Esophagus (tissue), 2 donors: Measurements from ENCODE around the gene SLC38A7. TPM values are rescaled to one million over a fixed set of nuclear protein-coding genes. Genes with fewer than 3 reads are reported as not detected.
A peak's percentile ranks its signal among the peaks of the same experiment; 100 is the strongest.

Experiments
- H3K27ac ChIP-seq, 2 donors: one replicate each; pipeline ENCODE4 v1.5.1; 2013; ENCODE audit warnings: low read depth in 2 of 2, mild to moderate bottlenecking in 2 of 2, inconsistent platforms in 1 of 2, low read length in 1 of 2, moderate library complexity in 1 of 2
- H3K27me3 ChIP-seq, 2 donors: one replicate each; pipeline ENCODE4 v1.6.1; 2013; ENCODE audit warnings: low read length in 2 of 2, control low read depth in 1 of 2, mild to moderate bottlenecking in 1 of 2; ENCODE audit not compliant: insufficient read depth in 2 of 2, control insufficient read depth in 1 of 2
- H3K36me3 ChIP-seq, 2 donors: one replicate each; pipeline ENCODE4 v1.6.1; 2013; ENCODE audit warnings: low read length in 1 of 2; ENCODE audit not compliant: control insufficient read depth in 2 of 2, insufficient read depth in 2 of 2
- H3K4me1 ChIP-seq, 2 donors: one replicate each; pipeline ENCODE4 v1.6.1; 2013; ENCODE audit warnings: low read length in 1 of 2; ENCODE audit not compliant: control insufficient read depth in 2 of 2, insufficient read depth in 2 of 2
- H3K4me3 ChIP-seq, 2 donors: one replicate each; pipeline ENCODE4 v1.5.1; 2013; ENCODE audit warnings: low read length in 2 of 2, mild to moderate bottlenecking in 2 of 2, low read depth in 1 of 2, moderate library complexity in 1 of 2
- H3K9me3 ChIP-seq, 2 donors: one replicate each; pipeline ENCODE4 v1.6.1; 2013; ENCODE audit warnings: mild to moderate bottlenecking in 2 of 2, low read depth in 1 of 2, low read length in 1 of 2, moderate library complexity in 1 of 2; ENCODE audit not compliant: control insufficient read depth in 2 of 2, insufficient read depth in 1 of 2
- WGBS, 2 donors: extraction: QIAGEN DNeasy Blood & Tissue Kit; methylation state at CpG; one replicate each; pipeline ENCODE4 v1.1.7; 2013; 5-methylcytosine and 5-hydroxymethylcytosine counted together
- polyA plus RNA-seq, 2 donors: library from polyadenylated mRNA; stranded (reverse); fragments of 200-250 nt; gene quantifications; one replicate each; pipeline ENCODE4 v1.2.3, GENCODE V29; 2013
- donor health status: healthy with polysubstance abuse.
- donor health status: Bipolar disorder and iron deficiency.

Gene SLC38A7
- 1 to 10 TPM; 4.8 to 7.2 TPM for polyA plus RNA-seq

GRCh38 chr16:58684354-58685083, at the start of gene SLC38A7:
TSS of gene SLC38A7 (minus strand) at chr16:58684770. CDS start at chr16:58680126, 4,644 bp downstream.
- peak within 1 kb of the TSS; percentile 74 to 88 for H3K4me3 ChIP-seq
- peak within 1 kb of the TSS; percentile 19 to 51 for H3K27ac ChIP-seq
- no peaks in the 10 kb centered on the region for H3K27me3 ChIP-seq
- H3K36me3 ChIP-seq, result peaks cover 3 to 5% of the 10 kb centered on the region in 2 donors
- H3K9me3 ChIP-seq, result no peaks in the 10 kb centered on the region
- H3K4me1 ChIP-seq, result peaks cover 0 to 10% of the 10 kb centered on the region in 2 donors
- WGBS, 2 donors, result 4 to 5% methylated on average over 39 to 41 of the region's 41 CpGs

GRCh38 chr16:58733671-58734458, 49.3 kb upstream of the SLC38A7 start, which contains the start of gene GOT2:
TSS of gene GOT2 (minus strand) at chr16:58734316. CDS start at chr16:58734228, 88 bp downstream.
- peak within 1 kb of the TSS; percentile 84 to 98 for H3K4me3 ChIP-seq
- no peaks in the 10 kb centered on the region for H3K36me3 ChIP-seq
- H3K27me3 ChIP-seq, result no peaks in the 10 kb centered on the region
- H3K4me1 ChIP-seq, result peaks cover 0 to 2% of the 10 kb centered on the region in 2 donors
- peak within 1 kb of the TSS; percentile 82 to 87 for H3K27ac ChIP-seq
- 0 to 1% methylated on average over 68 of the region's 68 CpGs for WGBS, 2 donors
- no peaks in the 10 kb centered on the region for H3K9me3 ChIP-seq

DNA sequence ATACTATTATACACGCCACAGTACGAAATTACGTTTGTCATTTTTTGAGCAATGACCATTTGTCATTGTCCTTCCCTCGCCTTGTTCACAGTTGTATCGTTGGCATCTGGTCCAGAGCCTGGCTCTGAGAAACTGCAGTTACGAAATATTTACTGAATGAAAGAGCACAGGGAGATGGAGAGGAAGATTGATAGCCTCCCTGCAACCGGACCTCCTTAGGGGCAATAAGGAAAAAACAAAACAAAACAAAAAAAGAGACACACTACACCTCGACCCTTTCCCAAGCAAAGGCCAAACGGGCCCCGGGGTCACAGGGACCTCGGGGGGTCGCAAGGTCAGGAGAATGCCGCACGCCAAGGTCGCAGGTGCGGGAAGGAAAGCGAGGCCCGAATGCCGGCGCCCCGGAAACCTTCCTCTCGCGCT, 48.7 kb upstream of the SLC38A7 start:
- H3K36me3 ChIP-seq, result no peaks in the 10 kb centered on the region
- H3K27me3 ChIP-seq, result no peaks in the 10 kb centered on the region
- H3K27ac ChIP-seq, result peak overlapping the region; percentile 82 to 87
- H3K4me3 ChIP-seq, result peak overlapping the region; percentile 84 to 98
- 1 to 2% methylated on average over 23 of the region's 23 CpGs for WGBS, 2 donors
- no peaks in the 10 kb centered on the region for H3K9me3 ChIP-seq
- H3K4me1 ChIP-seq, result peaks cover 0 to 2% of the 10 kb centered on the region in 2 donors

DNA sequence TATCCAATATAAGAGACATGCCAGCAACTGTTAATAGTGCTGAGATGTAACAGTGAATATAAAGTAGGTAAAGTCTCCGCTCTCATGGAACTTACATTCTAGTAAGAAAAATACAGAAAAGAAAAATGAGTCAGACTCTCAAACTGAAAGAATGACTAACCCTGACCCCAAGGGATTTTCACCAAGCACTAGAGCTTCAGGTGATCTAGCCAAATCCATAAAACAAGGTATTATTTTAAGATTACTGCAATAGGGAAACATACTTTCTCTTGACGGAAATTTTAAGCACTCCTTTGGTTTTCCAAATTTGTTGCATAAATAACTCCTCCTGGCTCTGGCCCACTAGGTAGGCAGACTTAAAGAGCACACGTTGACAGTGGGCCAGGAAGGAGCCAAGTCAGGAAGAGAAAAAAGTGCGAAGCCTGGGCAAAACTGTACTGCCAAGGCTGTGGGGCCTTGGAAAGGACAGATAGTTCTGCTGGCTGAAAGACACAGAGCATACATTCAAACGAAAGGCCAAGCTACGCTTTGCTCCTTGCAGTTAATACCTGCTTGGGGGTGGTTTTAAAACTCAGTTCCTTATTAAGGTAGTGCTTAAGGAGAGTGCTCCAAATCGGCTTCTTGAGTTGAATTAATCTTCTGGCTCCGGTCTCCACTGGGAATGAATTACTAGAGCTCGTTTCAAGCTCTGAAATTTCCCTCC, 48.1 kb upstream of the SLC38A7 start:
- no peaks in the 10 kb centered on the region for H3K9me3 ChIP-seq
- H3K4me1 ChIP-seq, result peaks cover 0 to 2% of the 10 kb centered on the region in 2 donors
- peak overlapping the region; percentile 82 to 87 for H3K27ac ChIP-seq
- no peaks in the 10 kb centered on the region for H3K27me3 ChIP-seq
- 28% methylated on average over 9 of the region's 9 CpGs for WGBS, 2 donors
- H3K4me3 ChIP-seq, result peak overlapping the region; percentile 84 to 98
- H3K36me3 ChIP-seq, result no peaks in the 10 kb centered on the region

GRCh38 chr16:58730724-58731370, 46.3 kb upstream of the SLC38A7 start:
- H3K4me3 ChIP-seq, result no peak overlapping the region
- no peaks in the 10 kb centered on the region for H3K27me3 ChIP-seq
- peaks cover 0 to 2% of the 10 kb centered on the region in 2 donors for H3K4me1 ChIP-seq
- H3K36me3 ChIP-seq, result no peaks in the 10 kb centered on the region
- WGBS, 2 donors, result 95% methylated on average over 11 of the region's 11 CpGs
- no peaks in the 10 kb centered on the region for H3K9me3 ChIP-seq
- no peak overlapping the region for H3K27ac ChIP-seq

- Histone ChIP-seq H3K9me3 (no peaks in the 10 kb centered on the region), H3K27ac (no peak overlapping the region), H3K36me3 (no peaks in the 10 kb centered on the region), H3K4me1 (peaks cover 0 to 2% of the 10 kb centered on the region in 2 donors), H3K27me3 (no peaks in the 10 kb centered on the region), H3K4me3 (no peak overlapping the region)
- WGBS, 2 donors, result 83 to 90% methylated on average over 9 of the region's 9 CpGs
These were observed 43.4 kb upstream of the SLC38A7 start for GRCh38 chr16:58727796-58728568.

DNA sequence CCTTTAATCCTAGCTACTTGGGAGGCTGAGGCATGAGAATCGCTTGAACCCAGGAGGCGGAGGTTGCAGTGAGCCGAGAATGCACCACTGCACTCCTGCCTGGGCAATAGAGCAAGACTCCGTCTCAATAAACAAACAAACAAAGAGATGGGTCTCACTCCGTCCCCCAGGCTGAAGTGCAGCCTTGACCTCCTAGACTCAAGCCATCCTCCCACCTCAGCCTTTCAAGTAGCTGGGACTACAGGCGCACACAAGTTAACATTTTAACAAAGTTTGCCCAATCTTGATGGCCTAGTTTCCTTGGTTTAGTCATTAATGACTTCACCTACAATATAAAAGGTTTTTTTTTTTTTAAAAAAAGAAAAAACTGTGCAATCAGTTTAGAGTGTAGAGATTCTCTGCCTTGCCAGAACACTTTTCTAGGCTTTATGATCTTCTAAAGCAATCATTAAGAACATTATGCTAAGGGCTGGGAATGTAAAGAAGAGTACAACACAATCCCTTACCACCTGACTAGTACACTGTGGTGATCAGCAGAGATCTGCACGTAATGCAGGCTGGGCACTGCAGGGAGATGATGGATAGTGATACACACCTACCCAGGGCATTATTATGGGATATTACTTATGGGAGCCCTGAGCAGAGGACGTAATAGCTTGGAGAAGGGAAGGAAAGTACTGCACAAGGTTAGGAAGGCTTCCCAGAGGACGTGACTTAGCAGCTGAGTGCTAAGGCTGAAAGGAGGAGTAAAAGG, 42.6 kb upstream of the SLC38A7 start:
- Histone ChIP-seq H3K36me3 (peaks cover 0 to 2% of the 10 kb centered on the region in 2 donors), H3K27me3 (no peaks in the 10 kb centered on the region), H3K27ac (no peak overlapping the region), H3K9me3 (no peaks in the 10 kb centered on the region), H3K4me1 (no peaks in the 10 kb centered on the region), H3K4me3 (no peak overlapping the region)
- 78 to 88% methylated on average over 9 of the region's 9 CpGs for WGBS, 2 donors

GRCh38 chr16:58723109-58723508, 38.5 kb upstream of the SLC38A7 start:
- H3K4me3 ChIP-seq, result no peak overlapping the region
- no peaks in the 10 kb centered on the region for H3K9me3 ChIP-seq
- H3K27me3 ChIP-seq, result no peaks in the 10 kb centered on the region
- H3K27ac ChIP-seq, result no peak overlapping the region
- H3K36me3 ChIP-seq, result peaks cover 9 to 11% of the 10 kb centered on the region in 2 donors
- 41 to 69% methylated on average over 3 of the region's 3 CpGs for WGBS, 2 donors
- no peaks in the 10 kb centered on the region for H3K4me1 ChIP-seq
